Measurements from ENCODE around the gene KCNJ10. TPM values are rescaled to one million over a fixed set of nuclear protein-coding genes. Genes with fewer than 3 reads are reported as not detected.

KCNJ10 gene
- total RNA-seq, 1 experiment from 2014 or later = 0.68 TPM

- POLR2A ChIA-PET = no interaction called here
- no peak overlapping the region for H3K27ac Mint-ChIP-seq (ENCODE audit: unreplicated experiment)
- peaks cover 8% of the 10 kb centered on the region for H3K27me3 Mint-ChIP-seq (ENCODE audit: insufficient read depth, unreplicated experiment)
- no peaks in the 10 kb centered on the region for H3K4me1 ChIP-seq
- peak; percentile 72 to 82 for DNase-seq
- H3K9me3 ChIP-seq = no peaks in the 10 kb centered on the region
- no TSS peak for BruUV-seq (replicated peaks)
- no peak overlapping the region for H3K4me3 Mint-ChIP-seq (ENCODE audit: unreplicated experiment)
- CTCF ChIA-PET = interaction anchor here (0.6 to 1.7 kb wide), 17 partner anchors 10 to 291 kb away, joined by 3 to 14 read pairs (median 5); partner anchors contain the start of genes DCAF8 and IGSF8
- intact Hi-C loops (cut with micrococcal nuclease; ENCODE audit: unreplicated experiment) = loop anchor here (1.0 to 10.0 kb wide), 4 partner anchors 12 to 166 kb away; partner anchors contain the start of gene IGSF8
- H3K4me1 Mint-ChIP-seq (ENCODE audit: low read depth, unreplicated experiment) = peaks cover 7% of the 10 kb centered on the region
- no peaks in the 10 kb centered on the region for H3K9me3 Mint-ChIP-seq (ENCODE audit: unreplicated experiment)
- TF ChIP-seq CTCF (IDR thresholded peaks at IDR 0.05; ENCODE audit: insufficient read depth in 1 of 2, low read depth in 1 of 2, low read length in 1 of 2, severe bottlenecking in 1 of 2, unreplicated experiment in 1 of 2) = peak; percentile 82 to 87
- H3K4me3 ChIP-seq (ENCODE audit: low read depth, low read length) = no peak overlapping the region
- H3K27me3 ChIP-seq (replicated peaks; ENCODE audit: control insufficient read depth, insufficient read depth, low read length) = no peaks in the 10 kb centered on the region
- H3K36me3 ChIP-seq (ENCODE audit: control insufficient read depth, insufficient read depth, low read length) = no peaks in the 10 kb centered on the region
- H3K36me3 Mint-ChIP-seq (ENCODE audit: insufficient read depth, unreplicated experiment) = no peaks in the 10 kb centered on the region
Measured at GRCh38 chr1:160085686-160086455, 15.9 kb upstream of the KCNJ10 start.

- no peak for TF ChIP-seq CTCF (IDR thresholded peaks at IDR 0.05; ENCODE audit: insufficient read depth in 1 of 2, low read depth in 1 of 2, low read length in 1 of 2, severe bottlenecking in 1 of 2, unreplicated experiment in 1 of 2)
- Histone ChIP-seq H3K4me1 (no peaks in the 10 kb centered on the region), H3K36me3 (ENCODE audit: control insufficient read depth, insufficient read depth, low read length) (no peaks in the 10 kb centered on the region), H3K27me3 (replicated peaks; ENCODE audit: control insufficient read depth, insufficient read depth, low read length) (no peaks in the 10 kb centered on the region), H3K9me3 (no peaks in the 10 kb centered on the region), H3K4me3 (ENCODE audit: low read depth, low read length) (no peak overlapping the region)
- CTCF ChIA-PET = interaction anchor here (1.2 to 1.7 kb wide), 4 partner anchors 17 to 135 kb away, joined by 3 to 14 read pairs (median 8); no protein-coding TSS in a partner anchor
- Mint-ChIP-seq H3K4me1 (ENCODE audit: low read depth, unreplicated experiment) (peaks cover 7% of the 10 kb centered on the region), H3K4me3 (ENCODE audit: unreplicated experiment) (no peak overlapping the region), H3K27ac (ENCODE audit: unreplicated experiment) (no peak overlapping the region), H3K27me3 (ENCODE audit: insufficient read depth, unreplicated experiment) (peaks cover 11% of the 10 kb centered on the region), H3K36me3 (ENCODE audit: insufficient read depth, unreplicated experiment) (no peaks in the 10 kb centered on the region), H3K9me3 (ENCODE audit: unreplicated experiment) (no peaks in the 10 kb centered on the region)
- no peak for DNase-seq
- intact Hi-C loops (cut with micrococcal nuclease; ENCODE audit: unreplicated experiment) = loop anchor here (1.0 to 10.0 kb wide), 4 partner anchors 13 to 167 kb away; partner anchors contain the start of gene IGSF8
- BruUV-seq (replicated peaks) = no TSS peak
- POLR2A ChIA-PET = no interaction called here
Measured at GRCh38 chr1:160084771-160085321, 14.9 kb upstream of the KCNJ10 start.

- CTCF ChIA-PET = interaction anchor here (1.7 kb wide), 2 partner anchors 18 to 136 kb away, joined by 12 to 14 read pairs; no protein-coding TSS in a partner anchor
- intact Hi-C loops (cut with micrococcal nuclease; ENCODE audit: unreplicated experiment) = loop anchor here (10.0 kb wide), 1 partner anchor 149 kb away; no protein-coding TSS in a partner anchor
- no TSS peak for BruUV-seq (replicated peaks)
Measured at GRCh38 chr1:160083968-160084770, 14.2 kb upstream of the KCNJ10 start.

More at GRCh38 chr1:160083968-160084770, 14.2 kb upstream of the KCNJ10 start:
- peak; percentile 18 to 46 for TF ChIP-seq CTCF (IDR thresholded peaks at IDR 0.05; ENCODE audit: insufficient read depth in 1 of 2, low read depth in 1 of 2, low read length in 1 of 2, severe bottlenecking in 1 of 2, unreplicated experiment in 1 of 2)
- Mint-ChIP-seq H3K27ac (ENCODE audit: unreplicated experiment) (no peak overlapping the region), H3K4me1 (ENCODE audit: low read depth, unreplicated experiment) (peaks cover 7% of the 10 kb centered on the region), H3K4me3 (ENCODE audit: unreplicated experiment) (no peak overlapping the region), H3K27me3 (ENCODE audit: insufficient read depth, unreplicated experiment) (peaks cover 11% of the 10 kb centered on the region), H3K9me3 (ENCODE audit: unreplicated experiment) (no peaks in the 10 kb centered on the region), H3K36me3 (ENCODE audit: insufficient read depth, unreplicated experiment) (no peaks in the 10 kb centered on the region)
- no peak overlapping the region for H3K4me3 ChIP-seq (ENCODE audit: low read depth, low read length)
- POLR2A ChIA-PET = no interaction called here
- peak in 1 of 2 experiments; percentile 50 for DNase-seq
- H3K9me3 ChIP-seq = no peaks in the 10 kb centered on the region
- H3K36me3 ChIP-seq (ENCODE audit: control insufficient read depth, insufficient read depth, low read length) = no peaks in the 10 kb centered on the region
- no peaks in the 10 kb centered on the region for H3K27me3 ChIP-seq (replicated peaks; ENCODE audit: control insufficient read depth, insufficient read depth, low read length)
- no peaks in the 10 kb centered on the region for H3K4me1 ChIP-seq
